Measurements from ENCODE around the gene PARP4. TPM values are rescaled to one million over a fixed set of nuclear protein-coding genes. Genes with fewer than 3 reads are reported as not detected.
"Not testable (repeated sequence)": the region's sequence is repeated elsewhere in the genome, so short reads cannot be mapped to it uniquely, and the experiment has no call there.

PARP4 gene
- polyA plus RNA-seq, 12 donors = 18.9 to 37.0 (median 27.6) TPM; not detected in 1

- no peak for DNase-seq
Measured at GRCh38 chr13:24454056-24454455, 58.5 kb downstream of the PARP4 start.

GRCh38 chr13:24452044-24452443, 60.5 kb downstream of the PARP4 start:
- DNase-seq = no peak

GRCh38 chr13:24450530-24450929, 62.0 kb downstream of the PARP4 start:
- peak; percentile 72 for DNase-seq

DNA sequence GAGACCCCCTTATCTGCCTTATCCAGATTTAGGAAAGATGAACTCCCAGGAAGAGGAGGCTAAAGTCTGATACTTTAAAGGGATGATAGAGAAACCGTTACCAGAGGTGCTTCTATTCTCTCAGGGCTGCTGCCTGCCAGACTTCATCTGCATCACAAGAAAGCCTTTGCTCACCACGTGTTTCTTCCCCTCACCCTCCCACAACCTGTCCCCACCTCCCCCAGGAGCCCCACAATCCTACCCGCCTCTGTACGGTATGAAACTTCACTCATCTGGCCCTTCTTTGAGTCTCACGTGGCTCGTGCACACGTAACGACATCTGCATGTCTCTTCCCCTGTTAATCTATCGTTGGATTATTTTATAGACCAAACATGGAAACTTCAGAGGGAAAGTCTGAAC, 67.7 kb downstream of the PARP4 start:
- not testable (repeated sequence) for DNase-seq

DNA sequence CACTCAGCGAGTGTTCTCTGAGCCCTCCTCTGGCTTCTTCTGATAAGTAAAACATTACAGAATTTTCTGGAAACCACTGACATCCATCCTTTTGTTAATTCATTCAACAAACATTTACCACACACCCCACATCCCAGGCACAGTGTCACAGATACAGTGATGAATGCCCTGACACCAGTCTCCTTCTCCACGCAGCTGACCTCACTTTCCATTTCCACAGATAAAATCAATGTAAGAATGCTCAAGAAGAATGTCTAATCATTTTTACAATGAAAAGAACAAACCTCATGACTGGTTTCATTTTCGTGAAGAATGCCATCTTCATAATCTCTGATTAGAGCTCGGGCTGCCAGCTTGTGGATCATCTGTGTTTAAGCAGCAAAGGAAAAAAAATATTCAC, 69.2 kb downstream of the PARP4 start:
- DNase-seq = no peak

- not testable (repeated sequence) for DNase-seq
Measured at GRCh38 chr13:24426045-24426444, 86.5 kb downstream of the PARP4 start.

- not testable (repeated sequence) for DNase-seq
Measured at GRCh38 chr13:24419668-24420067, 92.9 kb downstream of the PARP4 start.

DNA sequence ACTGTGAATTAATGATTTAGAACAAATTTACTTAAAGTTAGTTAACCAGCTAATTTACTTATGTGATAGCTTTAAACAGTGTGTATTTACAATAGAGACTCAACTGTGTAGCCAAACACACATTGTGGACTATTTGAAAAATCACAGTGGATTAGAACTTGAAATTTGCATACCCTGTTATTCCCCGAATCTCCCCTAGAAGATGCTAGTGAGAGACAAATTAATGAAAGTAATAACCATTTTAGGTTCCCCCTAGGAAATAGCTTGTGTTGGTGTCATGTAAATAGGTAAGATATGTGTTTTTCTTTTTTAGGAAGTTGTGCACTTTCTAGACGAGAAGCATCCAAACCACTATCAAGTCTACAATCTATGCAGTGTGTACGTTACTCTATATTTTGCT, 104.7 kb downstream of the PARP4 start:
- DNase-seq = no peak

DNA sequence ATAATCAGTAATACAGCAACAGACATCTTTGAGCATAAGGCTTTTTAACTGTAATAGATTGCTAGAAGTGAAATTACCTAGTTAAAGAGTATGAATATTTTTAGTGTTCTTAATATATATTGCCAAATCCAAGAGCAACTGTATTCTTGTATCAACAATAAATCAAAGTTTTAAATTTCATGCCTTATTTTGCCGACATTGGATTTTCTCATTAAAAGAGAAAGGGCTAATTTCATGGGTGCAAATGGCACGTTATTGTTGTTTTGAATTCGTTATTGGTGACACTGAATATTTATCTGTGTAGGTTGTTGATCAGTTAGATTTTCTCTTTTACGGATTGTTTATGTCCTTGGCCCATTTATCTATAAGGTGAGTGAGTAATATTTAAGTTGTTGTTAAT, 106.1 kb downstream of the PARP4 start:
- no peak for DNase-seq

- no peak for DNase-seq
Measured at GRCh38 chr13:24396821-24397220, 115.8 kb downstream of the PARP4 start.

GRCh38 chr13:24392972-24393371, 119.6 kb downstream of the PARP4 start:
- DNase-seq = no peak

DNA sequence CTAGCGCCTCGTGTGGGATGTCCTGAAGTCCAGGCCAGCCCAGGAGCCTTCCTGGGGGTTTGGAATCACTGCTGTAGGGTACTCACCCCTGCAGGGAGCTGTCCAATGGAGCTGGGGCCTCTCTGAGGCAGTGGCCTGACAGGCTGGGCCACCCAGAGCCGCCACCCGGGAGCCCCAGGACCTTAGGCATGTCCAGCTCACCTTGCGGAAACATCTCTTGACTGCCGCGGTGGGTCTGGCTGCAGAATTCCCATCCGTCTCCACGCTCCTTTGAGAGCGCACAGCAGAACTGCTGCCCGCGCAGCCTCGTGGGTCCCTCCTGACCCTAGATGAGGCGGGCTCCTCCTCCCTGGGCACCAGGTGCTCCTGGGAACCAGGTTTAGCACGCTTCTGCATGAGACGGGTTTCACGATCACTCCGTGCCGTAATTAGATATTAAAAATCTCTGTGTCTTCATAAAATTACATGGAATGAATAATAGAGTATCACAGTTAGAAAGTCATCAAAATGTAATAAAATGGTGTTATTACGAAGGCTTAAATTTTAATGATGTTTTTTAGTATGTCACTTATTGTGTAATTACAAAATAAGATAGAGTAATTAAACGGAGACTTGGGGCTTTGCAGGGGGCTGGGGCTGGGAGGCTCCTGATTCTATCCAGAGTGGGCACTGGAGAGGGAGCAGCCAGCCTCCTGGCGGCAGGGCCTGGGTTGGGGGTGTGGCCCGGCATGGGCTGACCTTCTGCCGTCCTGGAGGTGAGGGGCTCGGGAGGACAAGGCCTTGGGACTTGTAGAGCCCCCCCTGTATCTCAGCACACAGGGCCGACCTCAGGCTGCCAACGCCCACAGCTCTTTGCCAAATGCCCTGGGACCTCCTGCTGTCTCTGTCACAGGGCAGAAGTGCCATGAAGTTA, 120.6 kb downstream of the PARP4 start:
- not testable (repeated sequence) for DNase-seq

DNA sequence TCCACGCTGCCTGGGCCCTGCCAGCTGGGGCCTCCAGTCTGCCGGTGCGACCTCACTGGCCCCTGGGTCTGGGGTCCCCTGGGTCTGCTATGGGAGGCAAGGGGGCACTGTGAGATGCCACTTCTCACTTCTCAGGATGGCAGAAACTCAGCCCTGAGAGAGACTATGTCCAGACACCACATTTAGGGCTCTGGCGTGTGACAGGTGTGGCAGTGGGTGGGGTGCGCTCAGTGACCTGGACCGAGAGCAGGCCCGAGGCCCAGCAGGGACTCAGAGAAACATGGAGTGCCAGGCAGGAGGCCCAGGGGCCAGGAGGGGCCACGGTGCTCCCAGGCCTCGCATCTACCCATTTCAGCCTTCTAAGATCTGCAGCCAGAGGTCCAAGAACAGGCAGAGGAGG, 121.8 kb downstream of the PARP4 start:
- DNase-seq = not testable (repeated sequence)

- no peak for DNase-seq
Measured at GRCh38 chr13:24389506-24389905, 123.1 kb downstream of the PARP4 start.

GRCh38 chr13:24388743-24389142, 123.8 kb downstream of the PARP4 start:
- DNase-seq = not testable (repeated sequence)

- no peak for DNase-seq
Measured at GRCh38 chr13:24386816-24387708, 125.5 kb downstream of the PARP4 start.

- DNase-seq = no peak
Measured at GRCh38 chr13:24385902-24386301, 126.7 kb downstream of the PARP4 start.

DNA sequence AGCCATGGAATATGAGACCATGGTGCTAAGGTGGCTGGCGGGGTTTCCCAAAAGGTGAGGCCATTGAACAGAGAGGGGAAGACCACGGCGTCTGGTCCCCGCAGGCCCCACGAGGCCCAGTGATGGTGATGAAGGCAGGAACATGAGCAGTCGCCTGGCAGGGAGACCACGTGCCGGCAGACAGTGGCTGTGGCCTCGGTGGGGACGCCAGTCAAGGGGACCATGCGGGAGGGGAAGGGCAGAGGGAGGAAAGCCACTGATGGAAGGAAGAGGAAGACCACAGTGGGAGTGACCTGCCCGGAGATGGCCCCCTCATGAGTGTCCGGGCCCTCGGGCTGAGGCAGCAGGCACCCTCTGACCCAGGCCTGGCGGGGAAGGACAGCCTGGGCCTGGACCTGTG, 127.6 kb downstream of the PARP4 start:
- DNase-seq = not testable (repeated sequence)

GRCh38 chr13:24384091-24384490, 128.5 kb downstream of the PARP4 start:
- DNase-seq = not testable (repeated sequence)

DNA sequence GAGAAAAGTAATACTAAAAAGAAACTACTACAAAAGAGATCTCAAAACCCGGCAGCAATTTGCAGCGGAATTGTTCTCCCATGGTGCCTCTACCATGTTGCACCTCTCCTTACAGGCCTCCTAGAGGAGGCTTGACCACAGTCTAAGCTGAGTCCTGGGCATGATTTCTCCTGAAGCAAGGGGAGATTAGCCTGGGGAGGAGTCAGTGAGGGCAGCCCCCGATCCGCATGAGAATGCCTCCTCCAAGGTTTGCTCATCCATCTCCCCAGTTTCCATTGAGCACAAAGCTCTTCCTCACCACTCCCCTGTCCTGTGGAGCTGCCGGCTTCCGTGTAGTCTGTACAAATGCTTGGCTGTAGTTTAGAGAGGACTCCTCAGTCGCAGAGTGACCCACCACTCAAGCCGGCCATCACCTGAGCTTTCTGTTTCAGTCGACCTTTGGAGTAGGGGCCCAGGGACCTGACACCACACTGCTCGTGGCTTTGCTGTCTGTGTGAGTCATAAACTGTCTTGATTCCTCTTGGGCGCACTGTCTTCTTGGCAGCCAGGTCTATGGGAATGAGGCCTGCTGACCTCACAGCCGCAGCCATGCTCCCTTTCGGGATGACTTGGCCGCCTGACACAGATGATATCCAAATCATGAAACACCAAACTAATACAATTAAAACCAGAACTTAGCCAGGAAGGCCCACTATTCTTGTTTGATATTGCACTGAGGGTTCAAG, 130.9 kb downstream of the PARP4 start:
- DNase-seq = no peak

DNA sequence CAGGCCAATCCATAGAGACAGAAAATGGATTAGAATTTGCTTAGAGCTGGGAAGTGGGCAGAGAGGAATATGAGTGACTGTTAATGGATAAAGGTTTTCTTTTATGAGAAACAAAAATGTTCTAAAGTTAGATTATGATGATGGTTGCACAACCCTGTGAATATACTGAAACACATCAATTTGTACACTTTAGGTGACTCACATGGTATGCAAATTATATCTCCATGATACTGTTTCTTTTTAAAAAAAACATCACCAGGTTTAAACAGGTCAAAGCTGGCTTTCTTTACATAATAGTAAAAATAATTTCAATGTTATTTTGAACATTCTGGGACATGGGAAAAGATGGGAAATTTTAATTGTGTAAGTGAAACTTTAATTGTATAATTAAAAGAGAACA, 131.7 kb downstream of the PARP4 start:
- not testable (repeated sequence) for DNase-seq

GRCh38 chr13:24380227-24380626, 132.4 kb downstream of the PARP4 start:
- not testable (repeated sequence) for DNase-seq

All from muscle of arm (tissue), 12 donors.